Measurements from ENCODE around the gene ABCB11. TPM values are rescaled to one million over a fixed set of nuclear protein-coding genes. Genes with fewer than 3 reads are reported as not detected.

The ABCB11 gene
- total RNA-seq, 1 experiment from 2014 or later, result 0.12 TPM

- ChIA-PET POLR2A (no interaction called here), CTCF (no interaction called here), RAD21 (ENCODE audit: low non-redundant PET in 1 of 2, low total read pairs in 2 of 2, uncharacterized antibody in 2 of 2, unreplicated experiment in 2 of 2) (no interaction called here)
- no peak for TF ChIP-seq ZNF274 (IDR thresholded peaks at IDR 0.05; ENCODE audit: low read depth, low read length)
- TF ChIP-seq MAX (IDR thresholded peaks at IDR 0.05), result no peak
- TF ChIP-seq JUND (IDR thresholded peaks at IDR 0.05), result no peak
- no peak for TF ChIP-seq RAD21 (IDR thresholded peaks at IDR 0.05; ENCODE audit: low read depth)
- TF ChIP-seq ATF3 (IDR thresholded peaks at IDR 0.05), result no peak
- TF ChIP-seq CBX3 (IDR thresholded peaks at IDR 0.05; ENCODE audit: low read depth), result no peak
- TF ChIP-seq EZH2phosphoT487 (IDR thresholded peaks at IDR 0.05; ENCODE audit: borderline replicate concordance), result no peak
- TF ChIP-seq ZBTB33 (IDR thresholded peaks at IDR 0.05; ENCODE audit: extremely low read depth, insufficient replicate concordance, low read length), result no peak
- TF ChIP-seq CEBPB (IDR thresholded peaks at IDR 0.05; ENCODE audit: low read depth), result no peak
- TF ChIP-seq REST (IDR thresholded peaks at IDR 0.05; ENCODE audit: low read depth), result no peak
- no peak for TF ChIP-seq EGR1 (IDR thresholded peaks at IDR 0.05; ENCODE audit: low read depth)
- no peak for TF ChIP-seq SIN3A (IDR thresholded peaks at IDR 0.05; ENCODE audit: low read depth)
- TF ChIP-seq ZFX (IDR thresholded peaks at IDR 0.05), result no peak
- TF ChIP-seq YY1 (IDR thresholded peaks at IDR 0.05; ENCODE audit: extremely low read depth, insufficient replicate concordance, low read depth, low read length), result no peak
- Histone ChIP-seq H3K9me3 (ENCODE audit: control insufficient read depth in 1 of 2, insufficient read depth in 1 of 2, low read depth in 1 of 2, low read length in 2 of 2) (no peaks in the 10 kb centered on the region), H3K9ac (ENCODE audit: low read length) (no peak overlapping the region), H2AFZ (ENCODE audit: low read depth, low read length, poor library complexity, severe bottlenecking) (no peak overlapping the region), H3K27me3 (ENCODE audit: insufficient read depth, low read length) (no peaks in the 10 kb centered on the region), H4K20me1 (ENCODE audit: insufficient read depth) (no peaks in the 10 kb centered on the region), H3K4me2 (ENCODE audit: low read length) (no peak overlapping the region), H3K27ac (ENCODE audit: low read depth, low read length) (no peak overlapping the region), H3K9me2 (ENCODE audit: insufficient read depth) (no peaks in the 10 kb centered on the region), H3K36me3 (ENCODE audit: control insufficient read depth in 1 of 2, insufficient read depth in 2 of 2, low read length in 2 of 2) (no peaks in the 10 kb centered on the region), H3K4me1 (ENCODE audit: control insufficient read depth in 1 of 2, insufficient read depth in 2 of 2, low read length in 2 of 2) (no peaks in the 10 kb centered on the region), H3K4me3 (replicated peaks in 1 of 2; ENCODE audit: low read depth in 1 of 2, low read length in 2 of 2) (no peak overlapping the region), H3K79me2 (ENCODE audit: insufficient read depth, low read length) (no peaks in the 10 kb centered on the region)
- ATAC-seq (no peak), DNase-seq (ENCODE audit: low read depth, low spot score) (no peak)
- BruUV-seq (replicated peaks), result no TSS peak
- intact Hi-C loops (cut with micrococcal nuclease), result no loop called here
These were observed 1.8 kb downstream of the ABCB11 start for GRCh38 chr2:169029341-169029740.

Data from HCT116 (cell line).